ENCODE results near the gene GZMM. TPM values are rescaled to one million over a fixed set of nuclear protein-coding genes. Genes with fewer than 3 reads are reported as not detected.

Gene GZMM
- polyA plus RNA-seq, 3 donors: 0.32 to 1.4 (median 0.48) TPM

DNA sequence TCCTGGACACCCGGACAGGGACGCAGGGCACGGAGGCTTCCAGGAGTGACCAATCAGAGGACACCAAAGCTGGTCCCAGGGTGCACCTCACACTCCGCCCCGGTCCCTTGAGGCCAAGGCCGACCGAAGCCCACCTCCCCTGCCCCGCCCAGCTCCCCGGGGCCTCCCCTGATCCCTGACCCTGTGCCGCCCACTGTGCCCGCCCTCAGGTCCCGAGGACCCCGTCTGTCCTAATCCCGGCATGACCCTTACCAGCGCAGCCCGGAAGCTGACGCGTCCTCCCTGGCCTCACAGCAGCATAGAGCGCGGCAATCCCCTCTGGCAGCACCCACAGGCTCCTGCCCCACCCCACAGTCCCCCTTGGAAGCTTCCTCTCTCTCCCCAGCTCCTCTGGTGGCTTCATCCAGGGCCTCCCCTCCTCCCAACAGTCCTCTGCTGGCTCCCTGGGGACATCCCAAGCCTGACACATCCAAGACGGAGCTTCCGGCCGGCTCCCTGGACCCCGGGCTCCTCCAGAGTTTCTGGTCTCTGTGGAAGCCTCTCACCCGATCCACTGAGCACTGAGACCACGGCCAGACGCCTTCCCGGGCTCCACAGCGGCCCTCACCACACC, 19.7 kb upstream of the GZMM start:
- DNase-seq: no peak
- H2AFZ ChIP-seq (ENCODE audit: insufficient read depth, low read depth, low read length, poor library complexity, severe bottlenecking): no peak overlapping the region
- H3K79me2 ChIP-seq (ENCODE audit: insufficient read depth, low read length): no peaks in the 10 kb centered on the region
- H3K4me3 ChIP-seq (replicated peaks in 1 of 3; ENCODE audit: low read depth in 2 of 3, low read length in 3 of 3): no peak overlapping the region
- no peaks in the 10 kb centered on the region for H3K4me1 ChIP-seq (ENCODE audit: control insufficient read depth in 1 of 2, insufficient read depth in 2 of 2, low read length in 2 of 2)
- Mint-ChIP-seq H3K27ac (no peak overlapping the region), H3K27me3 (ENCODE audit: low read depth in 3 of 3) (peaks cover 4 to 29% (median 21%) of the 10 kb centered on the region in 3 donors), H3K36me3 (no peaks in the 10 kb centered on the region), H3K9me3 (peaks cover 0 to 20% (median 14%) of the 10 kb centered on the region in 7 donors), H3K4me1 (peaks cover 3% of the 10 kb centered on the region), H3K4me3 (no peak overlapping the region)
- H3K9me3 ChIP-seq (replicated peaks in 1 of 2; ENCODE audit: control insufficient read depth in 1 of 2, insufficient read depth in 1 of 2, low read length in 2 of 2): peaks cover 0 to 4% of the 10 kb centered on the region in 2 donors
- intact Hi-C loops (cut with micrococcal nuclease): no loop called here
- 87% methylated on average over 27 of the region's 29 CpGs for WGBS (ENCODE audit: insufficient coverage)
- H3K27ac ChIP-seq (ENCODE audit: low read depth in 1 of 2, low read length in 2 of 2): no peak overlapping the region
- H4K20me1 ChIP-seq (ENCODE audit: insufficient read depth, low read length): no peaks in the 10 kb centered on the region
- H3K27me3 ChIP-seq (ENCODE audit: control insufficient read depth in 2 of 2, insufficient read depth in 2 of 2, low read length in 2 of 2): peaks cover 0 to 2% of the 10 kb centered on the region in 2 donors
- TF ChIP-seq, protein P1, sequence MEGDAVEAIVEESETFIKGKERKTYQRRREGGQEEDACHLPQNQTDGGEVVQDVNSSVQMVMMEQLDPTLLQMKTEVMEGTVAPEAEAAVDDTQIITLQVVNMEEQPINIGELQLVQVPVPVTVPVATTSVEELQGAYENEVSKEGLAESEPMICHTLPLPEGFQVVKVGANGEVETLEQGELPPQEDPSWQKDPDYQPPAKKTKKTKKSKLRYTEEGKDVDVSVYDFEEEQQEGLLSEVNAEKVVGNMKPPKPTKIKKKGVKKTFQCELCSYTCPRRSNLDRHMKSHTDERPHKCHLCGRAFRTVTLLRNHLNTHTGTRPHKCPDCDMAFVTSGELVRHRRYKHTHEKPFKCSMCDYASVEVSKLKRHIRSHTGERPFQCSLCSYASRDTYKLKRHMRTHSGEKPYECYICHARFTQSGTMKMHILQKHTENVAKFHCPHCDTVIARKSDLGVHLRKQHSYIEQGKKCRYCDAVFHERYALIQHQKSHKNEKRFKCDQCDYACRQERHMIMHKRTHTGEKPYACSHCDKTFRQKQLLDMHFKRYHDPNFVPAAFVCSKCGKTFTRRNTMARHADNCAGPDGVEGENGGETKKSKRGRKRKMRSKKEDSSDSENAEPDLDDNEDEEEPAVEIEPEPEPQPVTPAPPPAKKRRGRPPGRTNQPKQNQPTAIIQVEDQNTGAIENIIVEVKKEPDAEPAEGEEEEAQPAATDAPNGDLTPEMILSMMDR (IDR thresholded peaks at IDR 0.05): no peak
- H3K4me2 ChIP-seq (replicated peaks; ENCODE audit: extremely low read depth, low read length, poor library complexity, severe bottlenecking): no peak overlapping the region
- H3K9ac ChIP-seq (ENCODE audit: insufficient read depth, low read length, poor library complexity, severe bottlenecking): no peak overlapping the region
- no peaks in the 10 kb centered on the region for H3K36me3 ChIP-seq (replicated peaks in 1 of 2; ENCODE audit: control insufficient read depth in 1 of 2, insufficient read depth in 2 of 2, low read length in 2 of 2)

- peaks cover 3% of the 10 kb centered on the region for H3K4me1 Mint-ChIP-seq
- H3K27me3 Mint-ChIP-seq (ENCODE audit: low read depth in 3 of 3): peaks cover 4 to 31% (median 18%) of the 10 kb centered on the region in 3 donors
- H3K36me3 ChIP-seq (replicated peaks in 1 of 2; ENCODE audit: control insufficient read depth in 1 of 2, insufficient read depth in 2 of 2, low read length in 2 of 2): no peaks in the 10 kb centered on the region
- no peak overlapping the region for H3K9ac ChIP-seq (ENCODE audit: insufficient read depth, low read length, poor library complexity, severe bottlenecking)
- DNase-seq: no peak
- H3K27ac Mint-ChIP-seq: no peak overlapping the region
- H3K4me2 ChIP-seq (replicated peaks; ENCODE audit: extremely low read depth, low read length, poor library complexity, severe bottlenecking): no peak overlapping the region
- H3K4me3 ChIP-seq (replicated peaks in 1 of 3; ENCODE audit: low read depth in 2 of 3, low read length in 3 of 3): no peak overlapping the region
- no peaks in the 10 kb centered on the region for H3K36me3 Mint-ChIP-seq
- intact Hi-C loops (cut with micrococcal nuclease): no loop called here
- peaks cover 0 to 2% of the 10 kb centered on the region in 2 donors for H3K27me3 ChIP-seq (ENCODE audit: control insufficient read depth in 2 of 2, insufficient read depth in 2 of 2, low read length in 2 of 2)
- WGBS (ENCODE audit: insufficient coverage): 84% methylated on average over 11 of the region's 18 CpGs
- no peaks in the 10 kb centered on the region for H3K4me1 ChIP-seq (ENCODE audit: control insufficient read depth in 1 of 2, insufficient read depth in 2 of 2, low read length in 2 of 2)
- H3K4me3 Mint-ChIP-seq: no peak overlapping the region
- H3K79me2 ChIP-seq (ENCODE audit: insufficient read depth, low read length): no peaks in the 10 kb centered on the region
- peaks cover 0 to 20% (median 14%) of the 10 kb centered on the region in 7 donors for H3K9me3 Mint-ChIP-seq
- no peak overlapping the region for H3K27ac ChIP-seq (ENCODE audit: low read depth in 1 of 2, low read length in 2 of 2)
- TF ChIP-seq, protein P1 (IDR thresholded peaks at IDR 0.05): no peak
- H2AFZ ChIP-seq (ENCODE audit: insufficient read depth, low read depth, low read length, poor library complexity, severe bottlenecking): no peak overlapping the region
- H3K9me3 ChIP-seq (replicated peaks in 1 of 2; ENCODE audit: control insufficient read depth in 1 of 2, insufficient read depth in 1 of 2, low read length in 2 of 2): peaks cover 0 to 4% of the 10 kb centered on the region in 2 donors
- no peaks in the 10 kb centered on the region for H4K20me1 ChIP-seq (ENCODE audit: insufficient read depth, low read length)
Observed at GRCh38 chr19:525029-525428, 18.8 kb upstream of the GZMM start.
